Endodermal cell (in vitro differentiated cells): ENCODE measurements around the gene ELFN2. TPM values are rescaled to one million over a fixed set of nuclear protein-coding genes. Genes with fewer than 3 reads are reported as not detected.
A peak's percentile ranks its signal among the peaks of the same experiment; 100 is the strongest.

ENCODE experiments used
- DNase-seq: peaks from one replicate; pipeline ENCODE4 v3.0.0-alpha.2; 2017
- H3K27ac ChIP-seq: 2 replicates; pipeline ENCODE4 v1.5.1; 2013; ENCODE audit warnings: mild to moderate bottlenecking, low read depth, low read length, moderate library complexity
- H3K27me3 ChIP-seq: 2 replicates; pipeline ENCODE4 v1.6.1; 2013; ENCODE audit warnings: mild to moderate bottlenecking, low read length, moderate library complexity; ENCODE audit not compliant: insufficient read depth, control insufficient read depth, poor library complexity, severe bottlenecking
- H3K36me3 ChIP-seq: 2 replicates; pipeline ENCODE4 v1.7.0; 2013; ENCODE audit warnings: mild to moderate bottlenecking, low read length, moderate library complexity; ENCODE audit not compliant: control insufficient read depth, insufficient read depth
- H3K4me1 ChIP-seq: one replicate; pipeline ENCODE4 v1.7.0; 2013; ENCODE audit warnings: low read length; ENCODE audit not compliant: control insufficient read depth, insufficient read depth
- H3K4me3 ChIP-seq: 2 replicates; pipeline ENCODE4 v1.5.1; 2013; ENCODE audit warnings: mild to moderate bottlenecking, low read length, moderate library complexity
- H3K9ac ChIP-seq: 2 replicates; pipeline ENCODE4 v1.6.1; 2013; ENCODE audit warnings: mild to moderate bottlenecking, low read length, moderate library complexity; ENCODE audit not compliant: poor library complexity, severe bottlenecking; ENCODE audit errors: extremely low read depth
- H3K9me3 ChIP-seq: 2 replicates; pipeline ENCODE4 v1.6.1; 2013; ENCODE audit warnings: mild to moderate bottlenecking, low read length, moderate library complexity; ENCODE audit not compliant: control insufficient read depth
- H3K27ac Mint-ChIP-seq: 2 replicates; pipeline ENCODE4 v1.8.0; 2020; ENCODE audit warnings: mixed read lengths
- H3K27me3 Mint-ChIP-seq: 2 replicates; pipeline ENCODE4 v1.8.0; 2021; ENCODE audit warnings: mild to moderate bottlenecking, mixed read lengths; ENCODE audit not compliant: insufficient read depth
- H3K36me3 Mint-ChIP-seq: 2 replicates; pipeline ENCODE4 v1.8.0; 2020; ENCODE audit warnings: low read depth, mixed read lengths
- H3K4me1 Mint-ChIP-seq: 2 replicates; pipeline ENCODE4 v1.8.0; 2020; ENCODE audit warnings: mixed read lengths
- H3K4me3 Mint-ChIP-seq: 2 replicates; pipeline ENCODE4 v1.8.0; 2020; ENCODE audit warnings: mild to moderate bottlenecking, moderate library complexity, mixed read lengths
- H3K9me3 Mint-ChIP-seq: 2 replicates; pipeline ENCODE4 v1.8.0; 2020; ENCODE audit warnings: mild to moderate bottlenecking, mixed read lengths
- WGBS, 2 experiments: methylation state at CpG; one replicate each; pipeline versions ENCODE4 v1.1.5 to v1.1.7; 2013; ENCODE audit warnings: missing lambda C conversion rate in 2 of 2, mixed read lengths in 1 of 2; ENCODE audit not compliant: insufficient coverage in 1 of 2, insufficient read length in 1 of 2; 5-methylcytosine and 5-hydroxymethylcytosine counted together
- total RNA-seq, 2 donors: library from RNA; stranded (reverse); fragmentation: NEBNext Ultra II Directional in 1 of 2; extraction: Animal tissue kit (Norgen Biotek cat#: 25700) in 1 of 2; gene quantifications; 2 replicates in 1 of 2; 3 replicates in 1 of 2; pipeline ENCODE4 v1.2.1, GENCODE V29; 2021
- TF ChIP-seq, protein P1 (sequence below): fragments of 200-600 bp; sonication (generic); conservative IDR thresholded peaks from 2 replicates; pipeline ENCODE4 v1.5.0; 2021; ENCODE audit warnings: antibody characterized with exemption, mild to moderate bottlenecking

Gene ELFN2
- total RNA-seq, 2 donors from 2014 or later: 0.40 to 0.46 TPM

- Histone ChIP-seq H3K36me3 (no peaks in the 10 kb centered on the region), H3K4me1 (peaks cover 10% of the 10 kb centered on the region), H3K9me3 (no peaks in the 10 kb centered on the region), H3K4me3 (no peak overlapping the region), H3K9ac (no peak overlapping the region), H3K27me3 (peaks cover 25% of the 10 kb centered on the region), H3K27ac (no peak overlapping the region)
- Mint-ChIP-seq H3K4me1 (peaks cover 2% of the 10 kb centered on the region), H3K9me3 (no peaks in the 10 kb centered on the region), H3K27ac (no peak overlapping the region), H3K4me3 (no peak overlapping the region), H3K36me3 (no peaks in the 10 kb centered on the region), H3K27me3 (peaks cover 3% of the 10 kb centered on the region)
- TF ChIP-seq, protein P1, sequence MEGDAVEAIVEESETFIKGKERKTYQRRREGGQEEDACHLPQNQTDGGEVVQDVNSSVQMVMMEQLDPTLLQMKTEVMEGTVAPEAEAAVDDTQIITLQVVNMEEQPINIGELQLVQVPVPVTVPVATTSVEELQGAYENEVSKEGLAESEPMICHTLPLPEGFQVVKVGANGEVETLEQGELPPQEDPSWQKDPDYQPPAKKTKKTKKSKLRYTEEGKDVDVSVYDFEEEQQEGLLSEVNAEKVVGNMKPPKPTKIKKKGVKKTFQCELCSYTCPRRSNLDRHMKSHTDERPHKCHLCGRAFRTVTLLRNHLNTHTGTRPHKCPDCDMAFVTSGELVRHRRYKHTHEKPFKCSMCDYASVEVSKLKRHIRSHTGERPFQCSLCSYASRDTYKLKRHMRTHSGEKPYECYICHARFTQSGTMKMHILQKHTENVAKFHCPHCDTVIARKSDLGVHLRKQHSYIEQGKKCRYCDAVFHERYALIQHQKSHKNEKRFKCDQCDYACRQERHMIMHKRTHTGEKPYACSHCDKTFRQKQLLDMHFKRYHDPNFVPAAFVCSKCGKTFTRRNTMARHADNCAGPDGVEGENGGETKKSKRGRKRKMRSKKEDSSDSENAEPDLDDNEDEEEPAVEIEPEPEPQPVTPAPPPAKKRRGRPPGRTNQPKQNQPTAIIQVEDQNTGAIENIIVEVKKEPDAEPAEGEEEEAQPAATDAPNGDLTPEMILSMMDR: no peak
- DNase-seq: no peak
- 83 to 97% methylated on average over 4 to 8 of the region's 9 CpGs for WGBS, 2 experiments
Measured at GRCh38 chr22:37459206-37459605, 31.9 kb upstream of the ELFN2 start.

GRCh38 chr22:37457093-37457893, 30.0 kb upstream of the ELFN2 start:
- no peak overlapping the region for H3K4me3 ChIP-seq
- H3K4me1 Mint-ChIP-seq: peaks cover 2% of the 10 kb centered on the region
- WGBS, 2 experiments: 44% methylated on average over 4 of the region's 4 CpGs; no CpG with 5 or more reads in 1 of the 2 experiments
- no peak overlapping the region for H3K27ac ChIP-seq
- no peaks in the 10 kb centered on the region for H3K36me3 ChIP-seq
- H3K4me1 ChIP-seq: peaks cover 10% of the 10 kb centered on the region
- no peak overlapping the region for H3K4me3 Mint-ChIP-seq
- peaks cover 25% of the 10 kb centered on the region for H3K27me3 ChIP-seq
- no peaks in the 10 kb centered on the region for H3K9me3 ChIP-seq
- H3K9me3 Mint-ChIP-seq: no peaks in the 10 kb centered on the region
- no peaks in the 10 kb centered on the region for H3K27me3 Mint-ChIP-seq
- H3K36me3 Mint-ChIP-seq: no peaks in the 10 kb centered on the region
- TF ChIP-seq, protein P1: peak; percentile 98
- H3K27ac Mint-ChIP-seq: no peak overlapping the region
- DNase-seq: peak; percentile 97
- no peak overlapping the region for H3K9ac ChIP-seq

DNA sequence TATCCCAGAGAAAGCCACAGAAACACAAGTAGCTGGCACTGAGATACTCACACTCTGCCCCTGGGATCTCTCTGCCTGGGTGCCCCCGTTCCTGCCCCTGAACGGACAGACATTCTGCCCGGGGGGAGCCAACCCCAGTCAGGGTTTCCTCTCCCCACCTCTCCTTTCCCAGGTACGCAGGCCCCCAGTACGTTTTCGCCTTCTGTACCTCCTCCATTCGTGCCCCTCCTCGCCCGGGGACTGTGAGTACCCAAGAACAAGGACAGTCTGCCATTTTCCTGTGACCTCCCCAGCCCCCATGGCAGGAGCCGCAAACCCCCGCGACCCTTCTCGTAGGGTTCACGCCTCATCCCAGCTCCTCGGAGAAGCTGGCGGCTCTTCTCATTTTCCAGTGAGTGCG, 29.1 kb upstream of the ELFN2 start:
- H3K27ac Mint-ChIP-seq: no peak overlapping the region
- WGBS, 2 experiments: 80 to 88% methylated on average over 13 to 17 of the region's 17 CpGs
- Histone ChIP-seq H3K27me3 (peaks cover 17% of the 10 kb centered on the region), H3K4me1 (peaks cover 10% of the 10 kb centered on the region), H3K9me3 (peaks cover 6% of the 10 kb centered on the region), H3K4me3 (no peak overlapping the region), H3K9ac (no peak overlapping the region), H3K27ac (no peak overlapping the region), H3K36me3 (no peaks in the 10 kb centered on the region)
- H3K36me3 Mint-ChIP-seq: no peaks in the 10 kb centered on the region
- H3K9me3 Mint-ChIP-seq: peaks cover 5% of the 10 kb centered on the region
- peaks cover 2% of the 10 kb centered on the region for H3K4me1 Mint-ChIP-seq
- DNase-seq: peak; percentile 51
- H3K27me3 Mint-ChIP-seq: no peaks in the 10 kb centered on the region
- H3K4me3 Mint-ChIP-seq: no peak overlapping the region
- TF ChIP-seq, protein P1: no peak
